CD14-positive monocyte (primary cell): ENCODE data around the gene POU2AF1. TPM values are rescaled to one million over a fixed set of nuclear protein-coding genes. Genes with fewer than 3 reads are reported as not detected.

Experiments
- DNase-seq, 3 donors: peaks; one replicate each; pipeline ENCODE4 v3.0.0-alpha.2; 2011 to 2022
- H2AFZ ChIP-seq: 2 replicates; pipeline ENCODE4 v1.6.0; 2012; ENCODE audit warnings: mild to moderate bottlenecking, low read depth, low read length, inconsistent platforms; ENCODE audit not compliant: insufficient read depth, poor library complexity, severe bottlenecking
- H3K27ac ChIP-seq, 2 donors: 1 replicate in 1 of 2; 2 replicates in 1 of 2; pipeline ENCODE4 v1.5.1; 2012 to 2013; ENCODE audit warnings: low read length in 2 of 2, control low read depth in 1 of 2, inconsistent platforms in 1 of 2, low read depth in 1 of 2, mild to moderate bottlenecking in 1 of 2
- H3K27me3 ChIP-seq, 2 donors: one replicate each; pipeline versions ENCODE4 v1.6.0 to v1.6.1; 2011 to 2013; ENCODE audit warnings: low read length in 2 of 2; ENCODE audit not compliant: control insufficient read depth in 2 of 2, insufficient read depth in 2 of 2
- H3K36me3 ChIP-seq, 2 donors: replicated peaks in 1 of 2; 1 replicate in 1 of 2; 2 replicates in 1 of 2; pipeline versions ENCODE4 v1.5.1 to v1.6.1; 2012 to 2013; ENCODE audit warnings: low read length in 2 of 2, control low read depth in 1 of 2, inconsistent platforms in 1 of 2, mild to moderate bottlenecking in 1 of 2; ENCODE audit not compliant: insufficient read depth in 2 of 2, control insufficient read depth in 1 of 2
- H3K4me1 ChIP-seq, 2 donors: 1 replicate in 1 of 2; 2 replicates in 1 of 2; pipeline versions ENCODE4 v1.5.1 to v1.6.1; 2012 to 2013; ENCODE audit warnings: low read length in 2 of 2, control low read depth in 1 of 2, inconsistent platforms in 1 of 2, mild to moderate bottlenecking in 1 of 2, moderate library complexity in 1 of 2; ENCODE audit not compliant: insufficient read depth in 2 of 2, control insufficient read depth in 1 of 2
- H3K4me2 ChIP-seq: replicated peaks from 2 replicates; pipeline ENCODE3; 2012; ENCODE audit warnings: low read length, moderate library complexity, mild to moderate bottlenecking; ENCODE audit not compliant: poor library complexity, severe bottlenecking; ENCODE audit errors: extremely low read depth
- H3K4me3 ChIP-seq, 3 experiments: fragments of 200-600 bp in 1 of 3; sonication (generic) in 1 of 3; replicated peaks in 1 of 3; 1 replicate in 2 of 3; 2 replicates in 1 of 3; pipeline ENCODE4 v1.5.1; 2011 to 2013; ENCODE audit warnings: low read length in 3 of 3, mild to moderate bottlenecking in 3 of 3, control low read depth in 2 of 3, low read depth in 2 of 3, inconsistent platforms in 1 of 3, moderate library complexity in 1 of 3
- H3K79me2 ChIP-seq: 2 replicates; pipeline ENCODE4 v1.6.0; 2012; ENCODE audit warnings: mild to moderate bottlenecking, control low read depth, inconsistent platforms, low read length, moderate library complexity; ENCODE audit not compliant: insufficient read depth
- H3K9ac ChIP-seq: 2 replicates; pipeline ENCODE4 v1.6.0; 2017; ENCODE audit warnings: low read length, mild to moderate bottlenecking; ENCODE audit not compliant: insufficient read depth, poor library complexity, severe bottlenecking
- H3K9me3 ChIP-seq, 2 donors: replicated peaks in 1 of 2; 1 replicate in 1 of 2; 2 replicates in 1 of 2; pipeline versions ENCODE4 v1.5.1 to v1.6.1; 2012 to 2013; ENCODE audit warnings: low read length in 2 of 2, control low read depth in 1 of 2; ENCODE audit not compliant: control insufficient read depth in 1 of 2, insufficient read depth in 1 of 2
- H4K20me1 ChIP-seq: 2 replicates; pipeline ENCODE4 v1.6.0; 2012; ENCODE audit warnings: mild to moderate bottlenecking, low read length, control low read depth, moderate library complexity; ENCODE audit not compliant: insufficient read depth
- H3K27ac Mint-ChIP-seq, 7 donors: one replicate each; pipeline ENCODE4 v1.8.0; 2020; ENCODE audit warnings: mild to moderate bottlenecking in 7 of 7, mixed read lengths in 7 of 7, moderate library complexity in 6 of 7, inconsistent platforms in 2 of 7
- H3K27me3 Mint-ChIP-seq, 3 donors: one replicate each; pipeline ENCODE4 v1.8.0; 2021 to 2022; ENCODE audit warnings: low read depth in 3 of 3, mild to moderate bottlenecking in 3 of 3, mixed read lengths in 3 of 3, moderate library complexity in 3 of 3, inconsistent platforms in 1 of 3
- H3K36me3 Mint-ChIP-seq, 2 donors: one replicate each; pipeline ENCODE4 v1.8.0; 2020; ENCODE audit warnings: mixed read lengths in 2 of 2, inconsistent platforms in 1 of 2, mild to moderate bottlenecking in 1 of 2
- H3K4me1 Mint-ChIP-seq: one replicate; pipeline ENCODE4 v1.8.0; 2020; ENCODE audit warnings: mild to moderate bottlenecking, mixed read lengths
- H3K4me3 Mint-ChIP-seq, 2 donors: one replicate each; pipeline ENCODE4 v1.8.0; 2020; ENCODE audit warnings: mild to moderate bottlenecking in 2 of 2, mixed read lengths in 2 of 2, moderate library complexity in 1 of 2
- H3K9me3 Mint-ChIP-seq, 7 donors: one replicate each; pipeline ENCODE4 v1.8.0; 2020 to 2022; ENCODE audit warnings: mixed read lengths in 7 of 7, mild to moderate bottlenecking in 6 of 7, moderate library complexity in 6 of 7, inconsistent platforms in 2 of 7
- WGBS: methylation state at CpG from one replicate; pipeline ENCODE4 v1.1.5; 2013; ENCODE audit warnings: missing lambda C conversion rate; ENCODE audit not compliant: insufficient coverage; 5-methylcytosine and 5-hydroxymethylcytosine counted together
- intact Hi-C, 2 donors: fragments of 100-400 bp; cut with micrococcal nuclease; formaldehyde crosslinking; loops; one replicate each; pipeline versions ENCODE4 v1.15.0 to v1.15.1; 2023
- polyA plus RNA-seq, 3 donors: library from polyadenylated mRNA; depleted of rRNA in 1 of 3; unstranded in 2 of 3; stranded (reverse) in 1 of 3; fragments of 300-500 nt in 2 of 3; fragments of >200 nt in 1 of 3; fragmentation: Illumina TruSeq in 2 of 3; gene quantifications; 1 replicate in 2 of 3; 2 replicates in 1 of 3; pipeline ENCODE4 v1.2.3, GENCODE V29; 2012 to 2021
- TF ChIP-seq, protein P1 (sequence below): fragments of 200-600 bp; IDR thresholded peaks from one replicate; pipeline ENCODE4 v1.8.0; 2022; ENCODE audit warnings: antibody characterized with exemption, mild to moderate bottlenecking

POU2AF1 gene
- polyA plus RNA-seq, 3 donors = 0.07 to 0.12 (median 0.09) TPM

DNA sequence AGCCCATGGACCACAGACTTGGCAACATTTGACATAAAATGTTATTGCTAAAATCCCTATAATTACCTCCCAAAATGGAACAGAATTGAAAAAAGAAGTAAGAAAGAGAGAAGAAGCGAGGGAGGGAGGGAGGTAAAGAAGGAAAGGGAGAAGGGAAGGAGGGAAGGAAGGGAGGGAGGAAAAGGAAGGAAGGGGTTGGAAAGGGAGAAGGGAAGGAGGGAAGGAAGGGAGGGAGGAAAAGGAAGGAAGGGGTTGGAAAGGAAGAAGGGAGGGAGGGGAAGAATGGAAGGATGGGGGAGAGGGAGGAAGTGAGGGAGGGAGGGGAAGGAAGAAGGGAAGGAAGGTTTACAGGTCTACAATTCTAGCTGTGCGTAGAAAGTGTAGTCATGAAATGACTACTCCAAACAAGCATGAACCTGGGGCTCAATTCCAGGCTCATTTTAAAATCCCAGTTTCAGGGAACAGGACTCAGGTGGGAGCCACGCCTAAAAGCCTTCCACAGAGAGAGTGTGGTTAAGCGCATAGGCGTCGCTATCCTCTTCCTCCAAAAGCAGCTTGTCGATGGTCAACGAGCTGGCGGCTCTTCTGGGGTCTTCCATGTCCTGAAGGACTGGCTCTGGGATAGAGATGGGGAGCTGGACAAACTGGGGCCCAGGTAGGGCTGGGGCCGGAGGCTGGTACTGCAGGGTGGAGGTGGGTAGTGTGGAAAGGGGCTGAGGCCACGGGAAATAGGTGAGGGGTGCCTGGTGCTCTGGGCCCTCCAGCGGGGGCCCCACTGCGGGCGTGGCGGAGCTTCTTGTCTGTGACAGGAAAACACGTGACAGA is 25.1 kb downstream of the POU2AF1 start:
- H3K4me3 Mint-ChIP-seq = no peak overlapping the region
- intact Hi-C loops = no loop called here
- no peaks in the 10 kb centered on the region for H3K4me1 Mint-ChIP-seq
- Histone ChIP-seq H3K36me3 (no peaks in the 10 kb centered on the region), H3K27me3 (no peaks in the 10 kb centered on the region), H3K4me2 (no peak overlapping the region), H3K9ac (no peak overlapping the region), H3K4me3 (no peak overlapping the region), H3K9me3 (no peaks in the 10 kb centered on the region), H3K4me1 (no peaks in the 10 kb centered on the region), H4K20me1 (no peaks in the 10 kb centered on the region), H3K27ac (no peak overlapping the region), H2AFZ (no peak overlapping the region), H3K79me2 (no peaks in the 10 kb centered on the region)
- H3K9me3 Mint-ChIP-seq = peaks cover 0 to 2% (median 0%) of the 10 kb centered on the region in 7 donors
- no peak overlapping the region for H3K27ac Mint-ChIP-seq
- no peak for DNase-seq
- H3K36me3 Mint-ChIP-seq = no peaks in the 10 kb centered on the region
- H3K27me3 Mint-ChIP-seq = peaks cover 0 to 6% (median 2%) of the 10 kb centered on the region in 3 donors
- WGBS = 95% methylated on average over 8 of the region's 16 CpGs
- TF ChIP-seq, protein P1, sequence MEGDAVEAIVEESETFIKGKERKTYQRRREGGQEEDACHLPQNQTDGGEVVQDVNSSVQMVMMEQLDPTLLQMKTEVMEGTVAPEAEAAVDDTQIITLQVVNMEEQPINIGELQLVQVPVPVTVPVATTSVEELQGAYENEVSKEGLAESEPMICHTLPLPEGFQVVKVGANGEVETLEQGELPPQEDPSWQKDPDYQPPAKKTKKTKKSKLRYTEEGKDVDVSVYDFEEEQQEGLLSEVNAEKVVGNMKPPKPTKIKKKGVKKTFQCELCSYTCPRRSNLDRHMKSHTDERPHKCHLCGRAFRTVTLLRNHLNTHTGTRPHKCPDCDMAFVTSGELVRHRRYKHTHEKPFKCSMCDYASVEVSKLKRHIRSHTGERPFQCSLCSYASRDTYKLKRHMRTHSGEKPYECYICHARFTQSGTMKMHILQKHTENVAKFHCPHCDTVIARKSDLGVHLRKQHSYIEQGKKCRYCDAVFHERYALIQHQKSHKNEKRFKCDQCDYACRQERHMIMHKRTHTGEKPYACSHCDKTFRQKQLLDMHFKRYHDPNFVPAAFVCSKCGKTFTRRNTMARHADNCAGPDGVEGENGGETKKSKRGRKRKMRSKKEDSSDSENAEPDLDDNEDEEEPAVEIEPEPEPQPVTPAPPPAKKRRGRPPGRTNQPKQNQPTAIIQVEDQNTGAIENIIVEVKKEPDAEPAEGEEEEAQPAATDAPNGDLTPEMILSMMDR = no peak

DNA sequence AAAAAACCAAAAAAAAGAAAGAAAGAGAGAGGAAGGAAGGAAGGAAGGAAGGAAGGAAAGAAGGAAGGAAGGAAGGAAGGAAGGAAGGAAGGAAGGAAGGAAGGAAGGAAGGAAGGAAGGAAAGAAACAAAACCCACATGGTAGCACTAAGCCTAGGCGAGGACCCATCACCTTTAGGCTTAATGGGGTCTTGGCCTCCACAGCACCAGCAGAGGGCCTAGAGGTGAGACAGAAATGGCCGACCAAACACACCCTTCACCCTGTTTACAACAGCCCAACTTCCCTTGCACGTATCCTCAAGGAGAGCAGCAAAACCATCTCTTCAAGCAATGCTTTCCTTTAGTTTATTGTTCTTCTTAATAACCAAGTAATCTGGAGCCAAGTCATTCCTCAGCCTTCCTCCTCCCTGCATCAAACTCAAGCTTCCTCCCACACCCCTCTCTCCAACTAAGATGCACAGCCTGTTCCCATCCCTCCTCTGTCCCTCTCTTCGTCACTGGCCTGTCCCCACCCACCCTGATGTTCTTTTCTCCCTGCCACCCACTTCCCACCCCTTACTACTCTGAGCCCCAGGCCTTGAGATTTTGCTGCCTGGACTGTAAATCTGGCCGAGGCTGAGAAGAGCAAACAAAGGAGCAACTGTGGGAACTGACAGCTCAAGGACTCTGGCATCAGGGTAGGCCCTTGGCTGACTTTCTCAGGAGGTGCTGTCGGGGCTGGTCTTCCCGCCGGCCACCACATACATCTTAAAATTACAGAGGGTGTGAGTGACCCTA is 26.0 kb downstream of the POU2AF1 start:
- intact Hi-C loops = no loop called here
- H3K9me3 Mint-ChIP-seq = peaks cover 0 to 2% (median 0%) of the 10 kb centered on the region in 7 donors
- no peak for DNase-seq
- H3K4me3 ChIP-seq = no peak overlapping the region
- peak overlapping the region in 1 of 7 donors; percentile 17 for H3K27ac Mint-ChIP-seq
- no peaks in the 10 kb centered on the region for H3K36me3 ChIP-seq
- H3K27me3 ChIP-seq = no peaks in the 10 kb centered on the region
- H3K4me1 Mint-ChIP-seq = no peaks in the 10 kb centered on the region
- no peak overlapping the region for H3K4me2 ChIP-seq
- no peaks in the 10 kb centered on the region for H3K79me2 ChIP-seq
- no peak overlapping the region for H2AFZ ChIP-seq
- no peaks in the 10 kb centered on the region for H3K9me3 ChIP-seq
- no peak overlapping the region for H3K9ac ChIP-seq
- no peaks in the 10 kb centered on the region for H4K20me1 ChIP-seq
- TF ChIP-seq, protein P1 = no peak
- H3K36me3 Mint-ChIP-seq = no peaks in the 10 kb centered on the region
- 90% methylated on average over 5 of the region's 8 CpGs for WGBS
- no peak overlapping the region for H3K27ac ChIP-seq
- no peaks in the 10 kb centered on the region for H3K4me1 ChIP-seq
- peak overlapping the region in 1 of 2 donors; percentile 14 for H3K4me3 Mint-ChIP-seq
- H3K27me3 Mint-ChIP-seq = peaks cover 0 to 6% (median 2%) of the 10 kb centered on the region in 3 donors
